Measurements from ENCODE around the gene MCTP1.
"Not testable (repeated sequence)": the region's sequence is repeated elsewhere in the genome, so short reads cannot be mapped to it uniquely, and the experiment has no call there.

The MCTP1 gene

DNA sequence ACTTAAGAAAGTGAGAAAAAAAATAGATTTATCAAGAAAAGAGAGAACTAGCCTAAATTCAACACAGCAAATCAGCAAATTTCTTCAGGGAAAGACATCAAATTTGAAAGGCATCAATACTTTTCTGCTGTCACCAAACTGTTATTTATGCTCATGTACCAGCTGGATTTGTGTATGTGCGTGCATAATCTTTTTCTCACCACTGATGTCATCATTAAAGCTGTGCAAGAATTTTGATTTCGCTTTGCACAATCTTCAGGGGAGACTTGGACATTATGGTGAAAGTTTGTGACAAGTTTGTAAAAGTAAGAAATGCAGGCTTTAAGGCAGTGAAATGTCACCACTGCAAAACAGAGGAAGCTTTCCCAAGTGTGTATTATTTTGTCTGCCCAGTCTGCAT lies 451.0 kb downstream of the MCTP1 start:
- TF ChIP-seq ELF4 (IDR thresholded peaks at IDR 0.05) (no peak), FOXA1 (IDR thresholded peaks at IDR 0.05) (no peak), SP1 (IDR thresholded peaks at IDR 0.05) (no peak), L3MBTL2 (conservative IDR thresholded peaks at IDR 0.05) (no peak), NFRKB (IDR thresholded peaks at IDR 0.05) (no peak), ARNT (IDR thresholded peaks at IDR 0.05) (no peak), FOXK2 (IDR thresholded peaks at IDR 0.05) (no peak), TARDBP (IDR thresholded peaks at IDR 0.05) (no peak), FOXM1 (IDR thresholded peaks at IDR 0.05; ENCODE audit: borderline replicate concordance) (no peak), HDGF (IDR thresholded peaks at IDR 0.05; ENCODE audit: borderline replicate concordance) (no peak), BHLHE40 (IDR thresholded peaks at IDR 0.05; ENCODE audit: borderline replicate concordance) (no peak), ZNF384 (IDR thresholded peaks at IDR 0.05) (no peak)
- TF ChIP-seq, protein P1, sequence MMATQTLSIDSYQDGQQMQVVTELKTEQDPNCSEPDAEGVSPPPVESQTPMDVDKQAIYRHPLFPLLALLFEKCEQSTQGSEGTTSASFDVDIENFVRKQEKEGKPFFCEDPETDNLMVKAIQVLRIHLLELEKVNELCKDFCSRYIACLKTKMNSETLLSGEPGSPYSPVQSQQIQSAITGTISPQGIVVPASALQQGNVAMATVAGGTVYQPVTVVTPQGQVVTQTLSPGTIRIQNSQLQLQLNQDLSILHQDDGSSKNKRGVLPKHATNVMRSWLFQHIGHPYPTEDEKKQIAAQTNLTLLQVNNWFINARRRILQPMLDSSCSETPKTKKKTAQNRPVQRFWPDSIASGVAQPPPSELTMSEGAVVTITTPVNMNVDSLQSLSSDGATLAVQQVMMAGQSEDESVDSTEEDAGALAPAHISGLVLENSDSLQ (IDR thresholded peaks at IDR 0.05): no peak
- ChIA-PET CTCF (no interaction called here), POLR2A (no interaction called here)
- no peak for DNase-seq (ENCODE audit: extremely low spot score)

DNA sequence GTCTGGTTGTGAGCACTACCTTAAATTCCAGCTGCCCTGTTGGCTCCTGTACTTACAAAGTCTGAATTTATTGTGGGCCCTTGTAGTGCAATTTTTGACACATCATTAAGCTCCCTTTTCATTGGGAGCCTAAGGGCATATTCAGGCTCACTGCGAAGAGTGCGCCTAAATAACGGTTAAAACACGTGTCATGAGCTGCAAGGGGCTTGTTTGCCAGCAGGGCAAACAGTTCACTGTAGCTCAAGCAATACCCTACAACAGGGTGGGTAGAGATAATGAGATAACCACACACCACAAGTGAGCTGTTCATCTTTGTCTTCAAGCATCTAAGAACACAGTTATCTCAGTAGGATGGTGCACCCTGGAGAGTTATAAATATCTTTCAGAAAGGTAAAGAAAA lies 452.2 kb downstream of the MCTP1 start:
- ChIA-PET CTCF (interaction anchor here (0.6 to 1.7 kb wide), 5 partner anchors 15 to 1250 kb away, joined by 3 to 7 read pairs (median 4); partner anchors contain the start of gene NR2F1), POLR2A (no interaction called here)
- DNase-seq (ENCODE audit: extremely low spot score): peak; percentile 9
- TF ChIP-seq FOXM1 (IDR thresholded peaks at IDR 0.05; ENCODE audit: borderline replicate concordance): peak; percentile 29; the same call in 1 of the 2 replicates
- TF ChIP-seq FOXA1 (IDR thresholded peaks at IDR 0.05): no peak
- peak; percentile 64 for TF ChIP-seq L3MBTL2 (conservative IDR thresholded peaks at IDR 0.05)
- TF ChIP-seq BHLHE40 (IDR thresholded peaks at IDR 0.05; ENCODE audit: borderline replicate concordance): no peak
- TF ChIP-seq, protein P1 (IDR thresholded peaks at IDR 0.05): no peak

DNA sequence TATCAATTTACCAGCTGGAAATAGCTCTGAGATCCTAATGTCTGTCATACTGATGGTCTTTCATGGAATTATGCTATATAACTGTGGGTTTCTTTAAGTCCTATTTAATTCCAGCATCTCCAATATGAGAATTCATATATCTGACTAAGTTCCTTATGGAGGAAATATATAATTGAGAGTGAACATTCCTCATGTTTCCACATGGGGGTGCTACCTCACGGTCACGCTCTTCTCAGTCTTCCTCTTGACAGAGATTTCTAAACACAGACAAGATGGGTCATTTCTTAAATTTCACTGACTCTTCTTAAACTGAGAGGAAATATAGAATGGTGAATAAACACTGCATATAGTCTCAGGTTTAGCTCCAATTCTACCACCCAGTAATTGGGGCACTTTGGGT lies 454.4 kb downstream of the MCTP1 start:
- CTCF ChIA-PET: interaction anchor here (0.9 kb wide), 1 partner anchor 48 kb away, joined by 3 read pairs; no protein-coding TSS in a partner anchor
- DNase-seq (ENCODE audit: extremely low spot score): peak; percentile 9
- POLR2A ChIA-PET: no interaction called here
- no peak for TF ChIP-seq CTBP1 (IDR thresholded peaks at IDR 0.05; ENCODE audit: borderline replicate concordance)
- TF ChIP-seq SUZ12 (IDR thresholded peaks at IDR 0.05): no peak
- TF ChIP-seq, protein P1 (IDR thresholded peaks at IDR 0.05): no peak
- TF ChIP-seq HDGF (IDR thresholded peaks at IDR 0.05; ENCODE audit: borderline replicate concordance): no peak
- no peak for TF ChIP-seq NFRKB (IDR thresholded peaks at IDR 0.05)
- no peak for TF ChIP-seq ARNT (IDR thresholded peaks at IDR 0.05)
- TF ChIP-seq BHLHE40 (IDR thresholded peaks at IDR 0.05; ENCODE audit: borderline replicate concordance): no peak
- TF ChIP-seq ZNF384 (IDR thresholded peaks at IDR 0.05): no peak
- no peak for TF ChIP-seq TARDBP (IDR thresholded peaks at IDR 0.05)
- no peak for TF ChIP-seq LEF1 (IDR thresholded peaks at IDR 0.05; ENCODE audit: borderline replicate concordance)
- no peak for TF ChIP-seq FOXK2 (IDR thresholded peaks at IDR 0.05)
- no peak for TF ChIP-seq SP1 (IDR thresholded peaks at IDR 0.05)
- no peak for TF ChIP-seq FOXM1 (IDR thresholded peaks at IDR 0.05; ENCODE audit: borderline replicate concordance)
- TF ChIP-seq ELF4 (IDR thresholded peaks at IDR 0.05): no peak
- no peak for TF ChIP-seq FOXA1 (IDR thresholded peaks at IDR 0.05)
- TF ChIP-seq L3MBTL2 (conservative IDR thresholded peaks at IDR 0.05): no peak

DNA sequence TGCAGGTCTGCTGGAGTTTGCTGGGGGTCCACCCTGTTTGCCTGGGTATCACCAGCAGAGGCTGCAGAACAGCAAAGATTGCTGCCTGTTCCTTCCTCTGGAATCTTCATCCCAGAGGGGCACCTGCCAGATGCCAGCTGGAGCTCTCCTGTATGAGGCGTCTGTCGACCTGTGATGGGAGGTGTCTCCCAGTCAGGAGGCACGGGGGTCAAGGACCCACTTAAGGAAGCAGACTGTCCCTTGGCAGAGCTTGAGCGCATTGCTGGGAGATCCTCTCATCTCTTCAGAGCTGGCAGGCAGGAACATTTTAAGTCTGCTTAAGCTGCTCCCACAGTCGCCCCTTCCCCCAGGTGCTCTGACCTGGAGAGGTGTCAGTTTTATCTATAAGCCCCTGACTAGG lies 456.7 kb downstream of the MCTP1 start:
- CTCF ChIA-PET: not testable (repeated sequence)

DNA sequence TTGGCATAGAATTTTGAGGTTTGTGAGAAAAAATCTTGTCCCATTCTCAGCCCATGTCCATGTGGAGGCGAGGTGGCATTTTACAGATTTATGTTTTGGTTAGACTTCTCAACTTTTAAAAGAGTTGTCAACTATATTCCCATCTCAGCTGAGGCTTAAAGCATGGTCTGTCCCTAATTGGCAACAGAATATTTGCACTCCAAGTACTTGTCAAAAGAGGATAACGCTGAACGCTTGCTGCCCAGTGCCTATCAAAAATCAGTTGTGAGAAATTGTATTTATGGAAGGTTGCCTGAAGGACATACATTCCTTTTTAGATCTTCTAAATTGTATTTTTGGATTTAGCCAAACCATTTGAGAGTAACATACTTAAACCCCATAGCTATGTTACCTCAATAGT lies 464.4 kb downstream of the MCTP1 start:
- ChIA-PET POLR2A (no interaction called here), CTCF (no interaction called here)
- no peak for DNase-seq (ENCODE audit: extremely low spot score)
- TF ChIP-seq SUZ12 (IDR thresholded peaks at IDR 0.05) (no peak), FOXK2 (IDR thresholded peaks at IDR 0.05) (no peak), FOXA1 (IDR thresholded peaks at IDR 0.05) (no peak), ELF4 (IDR thresholded peaks at IDR 0.05) (no peak), L3MBTL2 (conservative IDR thresholded peaks at IDR 0.05) (no peak), LEF1 (IDR thresholded peaks at IDR 0.05; ENCODE audit: borderline replicate concordance) (no peak), TARDBP (IDR thresholded peaks at IDR 0.05) (no peak), FOXM1 (IDR thresholded peaks at IDR 0.05; ENCODE audit: borderline replicate concordance) (no peak), BHLHE40 (IDR thresholded peaks at IDR 0.05; ENCODE audit: borderline replicate concordance) (no peak), NFRKB (IDR thresholded peaks at IDR 0.05) (no peak), ZNF384 (IDR thresholded peaks at IDR 0.05) (no peak), HDGF (IDR thresholded peaks at IDR 0.05; ENCODE audit: borderline replicate concordance) (no peak), CTBP1 (IDR thresholded peaks at IDR 0.05; ENCODE audit: borderline replicate concordance) (no peak), SP1 (IDR thresholded peaks at IDR 0.05) (no peak), ARNT (IDR thresholded peaks at IDR 0.05) (no peak)
- TF ChIP-seq, protein P1 (IDR thresholded peaks at IDR 0.05): no peak

More for the DNA sequence above, 456.7 kb downstream of the MCTP1 start:
- DNase-seq (ENCODE audit: extremely low spot score); POLR2A ChIA-PET: not testable (repeated sequence)

DNA sequence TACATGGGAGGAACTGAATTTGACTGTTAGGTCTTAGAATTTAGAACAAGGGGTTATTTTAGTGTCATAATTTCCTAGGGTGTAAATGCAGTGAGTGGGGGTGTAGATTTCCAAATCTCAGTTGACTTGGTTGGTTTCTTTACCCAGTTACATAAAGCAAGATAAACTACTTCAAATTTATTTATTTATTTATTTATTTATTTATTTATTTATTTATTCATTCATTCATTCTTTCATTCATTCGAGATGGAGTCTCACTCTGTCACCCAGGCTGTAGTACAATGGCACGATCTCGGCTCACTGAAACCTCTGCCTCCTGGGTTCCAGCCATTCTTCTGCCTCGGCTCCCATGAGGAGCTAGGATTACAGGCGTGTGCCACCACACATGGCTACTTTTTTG lies 466.0 kb downstream of the MCTP1 start:
- TF ChIP-seq, protein P1 (IDR thresholded peaks at IDR 0.05): no peak
- no peak for TF ChIP-seq HDGF (IDR thresholded peaks at IDR 0.05; ENCODE audit: borderline replicate concordance)
- no peak for TF ChIP-seq BHLHE40 (IDR thresholded peaks at IDR 0.05; ENCODE audit: borderline replicate concordance)
- TF ChIP-seq SUZ12 (IDR thresholded peaks at IDR 0.05): no peak
- DNase-seq (ENCODE audit: extremely low spot score): no peak
- POLR2A ChIA-PET: no interaction called here
- CTCF ChIA-PET: no interaction called here
